Stimulated activated CD4-positive, alpha-beta T cell treated with anti-CD3 and anti-CD28 coated beads, Interleukin-15, amount 100 ng/mL, for 1 hour (primary cell): ENCODE measurements around the gene LDLRAD3.
"Not testable (repeated sequence)": the region's sequence is repeated elsewhere in the genome, so short reads cannot be mapped to it uniquely, and the experiment has no call there.

ENCODE experiments used
- DNase-seq, 2 donors: peaks; one replicate each; pipeline ENCODE4 v3.0.0-alpha.2; 2020; ENCODE audit warnings: low read depth in 1 of 2, low spot score in 1 of 2

Gene LDLRAD3

GRCh38 chr11:35990816-35991215, 47.0 kb downstream of the LDLRAD3 start:
- no peak for DNase-seq

GRCh38 chr11:35992548-35992947, 48.7 kb downstream of the LDLRAD3 start:
- DNase-seq: no peak

GRCh38 chr11:35994421-35994820, 50.6 kb downstream of the LDLRAD3 start:
- no peak for DNase-seq

GRCh38 chr11:35995681-35996271, 51.9 kb downstream of the LDLRAD3 start:
- DNase-seq: no peak

- no peak for DNase-seq
Observed at GRCh38 chr11:35997902-35998520, 54.1 kb downstream of the LDLRAD3 start.

- no peak for DNase-seq
Observed at GRCh38 chr11:35998634-35999033, 54.8 kb downstream of the LDLRAD3 start.

GRCh38 chr11:36000616-36001190, 56.8 kb downstream of the LDLRAD3 start:
- no peak for DNase-seq

GRCh38 chr11:36002196-36002595, 58.3 kb downstream of the LDLRAD3 start:
- no peak for DNase-seq

- DNase-seq: no peak
Observed at GRCh38 chr11:36002796-36003195, 58.9 kb downstream of the LDLRAD3 start.

GRCh38 chr11:36006556-36006955, 62.7 kb downstream of the LDLRAD3 start:
- DNase-seq: no peak

- DNase-seq: no peak
Observed at GRCh38 chr11:36007127-36007655, 63.3 kb downstream of the LDLRAD3 start.

- DNase-seq: no peak
Observed at GRCh38 chr11:36008584-36008983, 64.7 kb downstream of the LDLRAD3 start.

GRCh38 chr11:36009473-36009872, 65.6 kb downstream of the LDLRAD3 start:
- no peak for DNase-seq

- no peak for DNase-seq
Observed at GRCh38 chr11:36010010-36010740, 66.3 kb downstream of the LDLRAD3 start.

- no peak for DNase-seq
Observed at GRCh38 chr11:36011574-36011973, 67.7 kb downstream of the LDLRAD3 start.

GRCh38 chr11:36012455-36012854, 68.6 kb downstream of the LDLRAD3 start:
- no peak for DNase-seq

GRCh38 chr11:36012979-36013378, 69.1 kb downstream of the LDLRAD3 start:
- no peak for DNase-seq

GRCh38 chr11:36013446-36013845, 69.6 kb downstream of the LDLRAD3 start:
- not testable (repeated sequence) for DNase-seq

GRCh38 chr11:36013950-36014897, 70.4 kb downstream of the LDLRAD3 start:
- DNase-seq: no peak

GRCh38 chr11:36014898-36015665, 71.2 kb downstream of the LDLRAD3 start:
- no peak for DNase-seq
